SU-DHL-6 (cell line): Measurements from ENCODE around the gene PBXIP1.

Experiments
- H2AFZ ChIP-seq: fragments of 200-600 bp; sonication (generic); 2 replicates; pipeline ENCODE4 v1.6.1; 2014; ENCODE audit warnings: low read depth, mild to moderate bottlenecking, moderate library complexity, mixed read lengths, antibody characterized with exemption, low read length; ENCODE audit not compliant: severe bottlenecking
- H3F3A ChIP-seq: fragments of 200-600 bp; shearing (Covaris generic); 2 replicates; pipeline ENCODE4 v1.6.0; 2016; ENCODE audit warnings: antibody characterized with exemption, mild to moderate bottlenecking; ENCODE audit not compliant: insufficient read depth
- H3K27ac ChIP-seq: fragments of 200-600 bp; sonication (generic); 2 replicates; pipeline ENCODE4 v1.5.1; 2016; ENCODE audit warnings: low read depth, mild to moderate bottlenecking, low read length, moderate library complexity, mixed read lengths
- H3K27me3 ChIP-seq: fragments of 200-600 bp; sonication (generic), shearing (Covaris generic); 2 replicates; pipeline ENCODE4 v1.6.0; 2014; ENCODE audit warnings: mild to moderate bottlenecking, low read length
- H3K36me3 ChIP-seq: fragments of 200-600 bp; sonication (generic); 2 replicates; pipeline ENCODE4 v1.6.1; 2014; ENCODE audit warnings: mild to moderate bottlenecking, low read length, mixed read lengths
- H3K4me2 ChIP-seq: fragments of 300-600, 200-600 bp; shearing (Covaris generic), sonication (generic); 2 replicates; pipeline ENCODE4 v1.6.0; 2014; ENCODE audit warnings: low read length, low read depth, mild to moderate bottlenecking; ENCODE audit not compliant: poor library complexity, severe bottlenecking
- H3K4me3 ChIP-seq: fragments of 200-600 bp; sonication (generic); 2 replicates; pipeline ENCODE4 v1.5.1; 2014; ENCODE audit warnings: antibody characterized with exemption, low read length, mild to moderate bottlenecking, mixed read lengths; ENCODE audit not compliant: insufficient read depth, poor library complexity, severe bottlenecking
- H3K79me2 ChIP-seq: fragments of 200-600 bp; sonication (generic); 2 replicates; pipeline ENCODE4 v1.6.1; 2014; ENCODE audit warnings: mild to moderate bottlenecking, low read length, moderate library complexity; ENCODE audit not compliant: insufficient read depth
- H3K9ac ChIP-seq: fragments of 200-600 bp; sonication (generic); 2 replicates; pipeline ENCODE4 v1.7.0; 2014; ENCODE audit warnings: mild to moderate bottlenecking, low read length
- H3K9me2 ChIP-seq: fragments of 200-600 bp; sonication (generic); replicated peaks from 2 replicates; pipeline ENCODE4 v1.6.1; 2014; ENCODE audit warnings: low read length; ENCODE audit not compliant: insufficient read depth
- H3K9me3 ChIP-seq: fragments of 200-600 bp; sonication (generic); 2 replicates; pipeline ENCODE4 v1.6.1; 2014; ENCODE audit warnings: low read length, mixed read lengths; ENCODE audit not compliant: insufficient read depth
- H4K20me1 ChIP-seq: fragments of 200-600 bp; sonication (generic); 2 replicates; pipeline ENCODE4 v1.6.1; 2014; ENCODE audit warnings: low read depth, mild to moderate bottlenecking, antibody characterized with exemption, low read length, moderate library complexity, mixed read lengths
- CTCF ChIP-seq: fragments of 200-600 bp; sonication (generic); IDR thresholded peaks from one replicate; pipeline ENCODE4 v1.5.1; 2017; ENCODE audit warnings: antibody characterized with exemption, mild to moderate bottlenecking, low read length, moderate library complexity; ENCODE audit not compliant: insufficient read depth, poor library complexity, severe bottlenecking
- EZH2phosphoT487 ChIP-seq: fragments of 200-600 bp; sonication (generic), shearing (Covaris generic); conservative IDR thresholded peaks from 2 replicates; pipeline ENCODE4 v1.6.1; 2018; ENCODE audit warnings: mild to moderate bottlenecking, antibody characterized with exemption, low read length, moderate library complexity, mixed read lengths

Gene PBXIP1

DNA sequence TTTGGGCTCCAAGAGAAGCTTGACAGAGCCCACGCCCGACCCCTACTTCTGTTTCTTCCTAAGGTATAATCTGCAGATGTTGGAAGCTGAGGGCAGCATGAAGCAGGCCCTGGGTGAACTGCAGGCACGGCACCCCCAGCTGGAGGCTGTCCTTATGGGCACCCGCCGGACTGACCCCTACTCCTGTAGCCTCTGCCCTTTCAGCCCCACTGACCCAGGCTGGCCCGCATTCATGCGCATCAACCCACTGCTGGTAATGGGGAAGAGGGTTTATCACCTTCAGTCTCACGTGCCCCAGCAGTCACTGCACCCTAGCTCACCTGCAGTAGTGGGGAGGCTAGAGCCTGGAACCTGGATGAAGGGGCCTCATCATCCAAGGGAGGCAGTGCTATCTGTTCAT lies 34.4 kb upstream of the PBXIP1 start:
- H3K36me3 ChIP-seq: no peaks in the 10 kb centered on the region

DNA sequence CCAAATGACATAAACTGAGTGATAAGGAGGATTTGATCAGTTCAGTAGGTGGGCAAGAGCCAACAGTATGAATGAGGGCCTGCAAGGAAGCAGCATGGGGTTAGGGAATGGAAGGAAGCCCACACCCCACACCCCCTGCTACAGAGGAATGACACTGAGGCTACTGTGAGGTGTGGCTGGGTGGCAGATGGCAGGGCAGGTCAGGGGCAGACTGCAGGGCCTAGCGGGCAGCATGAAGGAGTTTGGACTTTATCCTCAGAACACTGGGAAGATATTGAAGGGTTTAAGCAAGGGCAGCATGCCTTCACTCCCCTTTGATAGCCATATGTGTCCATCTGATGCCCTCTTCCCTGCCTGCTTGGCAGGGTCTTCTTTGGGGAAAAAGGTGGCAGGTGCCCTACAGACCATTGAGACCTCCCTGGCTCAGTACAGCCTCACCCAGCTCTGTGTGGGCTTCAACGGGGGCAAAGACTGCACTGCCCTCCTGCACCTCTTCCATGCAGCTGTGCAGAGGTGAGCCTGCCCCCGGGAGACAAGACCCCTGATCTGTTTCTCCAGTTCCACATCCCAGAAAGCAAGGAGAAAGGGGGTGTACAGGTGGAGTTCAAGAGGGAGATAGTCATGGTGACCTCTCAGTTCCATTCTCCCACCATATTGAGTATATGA lies 33.4 kb upstream of the PBXIP1 start:
- Histone ChIP-seq H3K9me3 (no peaks in the 10 kb centered on the region), H3K36me3 (no peaks in the 10 kb centered on the region), H3F3A (no peaks in the 10 kb centered on the region), H3K4me2 (no peak overlapping the region), H3K9me2 (no peaks in the 10 kb centered on the region), H3K27ac (no peak overlapping the region), H4K20me1 (no peaks in the 10 kb centered on the region; the same call in 1 of the 2 replicates), H2AFZ (no peak overlapping the region), H3K4me3 (no peak overlapping the region), H3K9ac (no peak overlapping the region), H3K27me3 (no peaks in the 10 kb centered on the region), H3K79me2 (peaks cover 10% of the 10 kb centered on the region; the same call in 1 of the 2 replicates)
- TF ChIP-seq EZH2phosphoT487 (no peak), CTCF (no peak)

More for the DNA sequence above, 34.4 kb upstream of the PBXIP1 start:
- H3K79me2 ChIP-seq: peaks cover 1% of the 10 kb centered on the region; the same call in 1 of the 2 replicates
- no peaks in the 10 kb centered on the region for H3F3A ChIP-seq
- H3K9me3 ChIP-seq: no peaks in the 10 kb centered on the region
- H3K9ac ChIP-seq: no peak overlapping the region
- no peak overlapping the region for H3K4me2 ChIP-seq
- no peaks in the 10 kb centered on the region for H3K9me2 ChIP-seq
- TF ChIP-seq EZH2phosphoT487: no peak
- TF ChIP-seq CTCF: no peak
- H3K4me3 ChIP-seq: no peak overlapping the region
- H3K27ac ChIP-seq: no peak overlapping the region
- no peaks in the 10 kb centered on the region for H3K27me3 ChIP-seq
- H2AFZ ChIP-seq: no peak overlapping the region
- no peaks in the 10 kb centered on the region; the same call in 1 of the 2 replicates for H4K20me1 ChIP-seq

- Histone ChIP-seq H3K27ac (no peak overlapping the region), H3K9me2 (no peaks in the 10 kb centered on the region), H3K79me2 (peaks cover 20% of the 10 kb centered on the region), H2AFZ (no peak overlapping the region), H3K27me3 (no peaks in the 10 kb centered on the region), H3K4me3 (no peak overlapping the region), H3K9ac (no peak overlapping the region), H3K4me2 (no peak overlapping the region), H3F3A (peaks cover 5% of the 10 kb centered on the region; the same call in 1 of the 2 replicates), H4K20me1 (no peaks in the 10 kb centered on the region; the same call in 1 of the 2 replicates), H3K9me3 (no peaks in the 10 kb centered on the region), H3K36me3 (no peaks in the 10 kb centered on the region)
- TF ChIP-seq EZH2phosphoT487 (no peak), CTCF (no peak)
Measured at GRCh38 chr1:154988058-154988954, 32.4 kb upstream of the PBXIP1 start.
